Measurements from ENCODE around the gene MID2. TPM values are rescaled to one million over a fixed set of nuclear protein-coding genes. Genes with fewer than 3 reads are reported as not detected.
A peak's percentile ranks its signal among the peaks of the same experiment; 100 is the strongest.
"Not testable (repeated sequence)": the region's sequence is repeated elsewhere in the genome, so short reads cannot be mapped to it uniquely, and the experiment has no call there.

MID2 gene
- total and polyA plus RNA-seq, 2 experiments from 2014 or later, result 0.84 to 2.1 TPM

DNA sequence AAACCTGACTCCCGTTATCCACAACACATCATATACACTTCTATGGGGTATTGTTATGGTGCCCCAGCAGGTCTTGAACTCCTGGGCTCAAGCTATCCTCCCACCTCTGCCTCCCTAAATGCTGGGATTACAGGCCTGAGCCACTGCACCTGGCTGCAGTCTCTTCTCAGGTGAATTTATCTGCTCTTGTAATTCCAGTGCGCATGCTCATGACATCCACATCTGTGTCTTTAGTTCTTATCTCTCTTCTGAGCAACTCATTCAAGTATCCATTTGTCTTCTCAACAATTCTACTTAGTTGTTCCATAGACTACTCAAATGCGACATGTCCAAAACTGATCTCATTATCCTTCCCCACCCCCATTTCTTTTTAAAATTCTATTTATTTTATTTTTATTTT lies 20.5 kb upstream of the MID2 start:
- no peak overlapping the region for H3K4me3 Mint-ChIP-seq
- H3K36me3 Mint-ChIP-seq (ENCODE audit: low read depth), result no peaks in the 10 kb centered on the region
- H4K20me1 ChIP-seq (replicated peaks; ENCODE audit: insufficient read depth), result no peaks in the 10 kb centered on the region
- H3K36me3 ChIP-seq (ENCODE audit: insufficient read depth), result no peaks in the 10 kb centered on the region
- H3K4me1 ChIP-seq (ENCODE audit: insufficient read depth), result no peaks in the 10 kb centered on the region
- no peak overlapping the region for H2AFZ ChIP-seq
- H3K27me3 ChIP-seq (ENCODE audit: insufficient read depth), result no peaks in the 10 kb centered on the region
- H3K27ac Mint-ChIP-seq, result no peak overlapping the region
- H3K27ac ChIP-seq (ENCODE audit: low read depth), result no peak overlapping the region
- ATAC-seq (peak; percentile 28; the same call in 1 of the 3 replicates), DNase-seq (ENCODE audit: low spot score) (no peak)
- H3F3A ChIP-seq (replicated peaks; ENCODE audit: low read depth), result no peaks in the 10 kb centered on the region
- H3K9me2 ChIP-seq (ENCODE audit: insufficient read depth), result no peaks in the 10 kb centered on the region
- H3K4me2 ChIP-seq, result no peak overlapping the region
- no peaks in the 10 kb centered on the region for H3K79me2 ChIP-seq (replicated peaks; ENCODE audit: insufficient read depth)
- TF ChIP-seq ETS1 (IDR thresholded peaks at IDR 0.05) (no peak), CTCF (conservative IDR thresholded peaks at IDR 0.05; ENCODE audit: low read depth in 2 of 2) (no peak), EZH2 (IDR thresholded peaks at IDR 0.05; ENCODE audit: low read depth, unreplicated experiment) (no peak), NANOG (IDR thresholded peaks at IDR 0.05; ENCODE audit: borderline replicate concordance) (no peak), STAT1 (IDR thresholded peaks at IDR 0.05; ENCODE audit: unreplicated experiment) (no peak), ZNF114 (CRISPR knock-in tag; IDR thresholded peaks at IDR 0.05) (no peak), JUNB (IDR thresholded peaks at IDR 0.05; ENCODE audit: unreplicated experiment) (no peak), POLR2AphosphoS5 (IDR thresholded peaks at IDR 0.05; ENCODE audit: low read depth) (no peak), EZH2phosphoT487 (IDR thresholded peaks at IDR 0.05; ENCODE audit: unreplicated experiment) (no peak), ZNF331 (CRISPR knock-in tag; IDR thresholded peaks at IDR 0.05; ENCODE audit: low read depth) (no peak)
- peaks cover 3% of the 10 kb centered on the region; the same call in 1 of the 3 replicates for H3K9me3 Mint-ChIP-seq
- peaks cover 2% of the 10 kb centered on the region; the same call in 1 of the 3 replicates for H3K4me1 Mint-ChIP-seq
- H3K4me3 ChIP-seq, result no peak overlapping the region
- H3K27me3 Mint-ChIP-seq (ENCODE audit: insufficient read depth, low read depth, poor library complexity), result peaks cover 2% of the 10 kb centered on the region

DNA sequence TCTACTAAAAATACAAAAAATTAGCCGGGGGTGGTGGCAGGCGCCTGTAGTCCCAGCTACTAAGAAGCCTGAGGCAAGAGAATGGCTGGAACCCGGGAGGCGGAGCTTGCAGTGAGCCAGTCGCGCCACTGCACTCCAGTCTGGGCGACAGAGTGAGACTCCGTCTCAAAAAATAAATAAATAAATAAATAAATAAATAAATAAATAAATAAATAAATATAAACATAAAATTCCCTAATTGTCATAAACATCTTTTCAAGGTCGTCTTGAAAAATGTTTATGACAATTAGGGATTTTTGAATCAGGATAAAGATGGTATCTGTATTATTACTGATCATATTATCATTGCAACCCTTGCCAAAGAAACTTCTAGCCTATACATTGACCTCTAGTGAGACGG lies 15.6 kb upstream of the MID2 start:
- not testable (repeated sequence) for H3K27ac Mint-ChIP-seq; H3K9me3 Mint-ChIP-seq; H3F3A ChIP-seq (replicated peaks; ENCODE audit: low read depth); H3K4me1 Mint-ChIP-seq; H3K9me2 ChIP-seq (ENCODE audit: insufficient read depth); ATAC-seq; H3K4me3 Mint-ChIP-seq; H3K79me2 ChIP-seq (replicated peaks; ENCODE audit: insufficient read depth); H3K4me1 ChIP-seq (ENCODE audit: insufficient read depth); H3K4me3 ChIP-seq; H3K27me3 Mint-ChIP-seq (ENCODE audit: insufficient read depth, low read depth, poor library complexity); H3K36me3 ChIP-seq (ENCODE audit: insufficient read depth); DNase-seq (ENCODE audit: low spot score); H3K27ac ChIP-seq (ENCODE audit: low read depth); H3K27me3 ChIP-seq (ENCODE audit: insufficient read depth); H2AFZ ChIP-seq; H4K20me1 ChIP-seq (replicated peaks; ENCODE audit: insufficient read depth); H3K36me3 Mint-ChIP-seq (ENCODE audit: low read depth); H3K4me2 ChIP-seq
